OCI-LY1 (cell line): ENCODE measurements around the gene MYO1D.

Experiments used
- H2AFZ ChIP-seq: fragments of 200-600 bp; sonication (generic), shearing (Covaris generic); 2 replicates; pipeline ENCODE4 v1.6.0; 2014; ENCODE audit warnings: antibody characterized with exemption, mild to moderate bottlenecking, low read length
- H3F3A ChIP-seq: fragments of 200-600 bp; sonication (generic), shearing (Covaris generic); 2 replicates; pipeline ENCODE4 v1.6.0; 2014; ENCODE audit warnings: mild to moderate bottlenecking, antibody characterized with exemption, low read length, moderate library complexity; ENCODE audit not compliant: insufficient read depth
- H3K27ac ChIP-seq: fragments of 200-600 bp; sonication (generic); 2 replicates; pipeline ENCODE4 v1.5.1; 2014; ENCODE audit warnings: low read length, mixed run types, mild to moderate bottlenecking, low read depth; ENCODE audit not compliant: poor library complexity, severe bottlenecking
- H3K27me3 ChIP-seq: fragments of 200-600 bp; sonication (generic); 2 replicates; pipeline ENCODE4 v1.6.0; 2014; ENCODE audit warnings: antibody characterized with exemption, mild to moderate bottlenecking, low read length, moderate library complexity; ENCODE audit not compliant: insufficient read depth
- H3K36me3 ChIP-seq: fragments of 200-600 bp; sonication (generic); 2 replicates; pipeline ENCODE4 v1.6.1; 2014; ENCODE audit warnings: mild to moderate bottlenecking, antibody characterized with exemption, low read length, moderate library complexity, mixed read lengths; ENCODE audit not compliant: insufficient read depth
- H3K4me1 ChIP-seq: fragments of 200-600 bp; sonication (generic); 2 replicates; pipeline ENCODE4 v1.5.1; 2014; ENCODE audit warnings: mild to moderate bottlenecking, low read length, moderate library complexity; ENCODE audit not compliant: insufficient read depth, severe bottlenecking
- H3K4me2 ChIP-seq: fragments of 200-600 bp; sonication (generic), shearing (Covaris generic); 2 replicates; pipeline ENCODE4 v1.6.1; 2014; ENCODE audit warnings: low read length
- H3K4me3 ChIP-seq: fragments of 200-600 bp; sonication (generic); 2 replicates; pipeline ENCODE4 v1.5.1; 2014; ENCODE audit warnings: low read length, low read depth, mild to moderate bottlenecking, mixed read lengths; ENCODE audit not compliant: poor library complexity, severe bottlenecking
- H3K79me2 ChIP-seq: fragments of 200-600 bp; shearing (Covaris generic); 2 replicates; pipeline ENCODE4 v1.6.1; 2016; ENCODE audit warnings: mixed run types, low read length, mixed read lengths; ENCODE audit not compliant: insufficient read depth
- H3K9ac ChIP-seq: fragments of 200-600 bp; sonication (generic), shearing (Covaris generic); 2 replicates; pipeline ENCODE4 v1.6.1; 2014; ENCODE audit warnings: mild to moderate bottlenecking, low read length, mixed read lengths
- H3K9me2 ChIP-seq: fragments of 200-600 bp; sonication (generic), shearing (Covaris generic); 2 replicates; pipeline ENCODE4 v1.6.1; 2014; ENCODE audit warnings: low read depth, mild to moderate bottlenecking, low read length, mixed read lengths
- H3K9me3 ChIP-seq: fragments of 200-600 bp; shearing (Covaris generic); 2 replicates; pipeline ENCODE4 v1.6.1; 2014; ENCODE audit warnings: low read length, mixed read lengths
- H4K20me1 ChIP-seq: fragments of 200-600 bp; sonication (generic), shearing (Covaris generic); 2 replicates; pipeline ENCODE4 v1.6.0; 2016; ENCODE audit warnings: mild to moderate bottlenecking, low read length; ENCODE audit not compliant: insufficient read depth
- EZH2 ChIP-seq: fragments of 200-600 bp; sonication (generic), shearing (Covaris generic); IDR thresholded peaks from 2 replicates; pipeline ENCODE4 v1.8.0; 2017; ENCODE audit warnings: borderline replicate concordance, mixed run types, mild to moderate bottlenecking, antibody characterized with exemption, low read length, moderate library complexity, mixed read lengths
- TF ChIP-seq, protein P1 (sequence below): fragments of 200-600 bp; sonication (generic), shearing (Covaris generic); IDR thresholded peaks from 2 replicates; pipeline ENCODE4 v1.5.1; 2017; ENCODE audit warnings: mild to moderate bottlenecking, antibody characterized with exemption, low read length, moderate library complexity, mixed read lengths

Gene MYO1D

DNA sequence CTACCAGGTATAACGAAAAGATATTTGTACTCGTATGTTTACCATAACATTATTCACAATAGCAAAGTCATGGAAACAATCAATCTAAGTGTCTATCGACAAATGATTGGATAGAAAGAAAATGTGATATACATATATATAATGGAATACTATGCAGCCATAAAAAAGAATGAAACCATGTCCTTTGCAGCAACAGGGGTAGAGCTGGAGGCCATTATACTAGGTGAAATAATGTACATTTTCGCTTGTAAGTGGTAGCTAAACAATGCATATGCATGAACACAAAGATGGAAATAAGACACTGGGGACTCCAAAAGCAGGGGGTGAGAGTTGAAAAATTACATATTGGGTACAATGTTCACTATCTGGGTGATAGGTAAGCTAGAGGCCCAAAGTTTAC is 124.0 kb downstream of the MYO1D start:
- no peak overlapping the region for H3K4me3 ChIP-seq
- H3K9me3 ChIP-seq: no peaks in the 10 kb centered on the region
- no peak overlapping the region for H3K4me2 ChIP-seq
- no peaks in the 10 kb centered on the region for H3K4me1 ChIP-seq
- H3K9me2 ChIP-seq: no peaks in the 10 kb centered on the region
- H3K79me2 ChIP-seq: no peaks in the 10 kb centered on the region
- no peaks in the 10 kb centered on the region for H4K20me1 ChIP-seq
- no peaks in the 10 kb centered on the region for H3K27me3 ChIP-seq
- H3K27ac ChIP-seq: no peak overlapping the region
- no peak overlapping the region for H2AFZ ChIP-seq
- TF ChIP-seq EZH2: no peak
- TF ChIP-seq, protein P1, sequence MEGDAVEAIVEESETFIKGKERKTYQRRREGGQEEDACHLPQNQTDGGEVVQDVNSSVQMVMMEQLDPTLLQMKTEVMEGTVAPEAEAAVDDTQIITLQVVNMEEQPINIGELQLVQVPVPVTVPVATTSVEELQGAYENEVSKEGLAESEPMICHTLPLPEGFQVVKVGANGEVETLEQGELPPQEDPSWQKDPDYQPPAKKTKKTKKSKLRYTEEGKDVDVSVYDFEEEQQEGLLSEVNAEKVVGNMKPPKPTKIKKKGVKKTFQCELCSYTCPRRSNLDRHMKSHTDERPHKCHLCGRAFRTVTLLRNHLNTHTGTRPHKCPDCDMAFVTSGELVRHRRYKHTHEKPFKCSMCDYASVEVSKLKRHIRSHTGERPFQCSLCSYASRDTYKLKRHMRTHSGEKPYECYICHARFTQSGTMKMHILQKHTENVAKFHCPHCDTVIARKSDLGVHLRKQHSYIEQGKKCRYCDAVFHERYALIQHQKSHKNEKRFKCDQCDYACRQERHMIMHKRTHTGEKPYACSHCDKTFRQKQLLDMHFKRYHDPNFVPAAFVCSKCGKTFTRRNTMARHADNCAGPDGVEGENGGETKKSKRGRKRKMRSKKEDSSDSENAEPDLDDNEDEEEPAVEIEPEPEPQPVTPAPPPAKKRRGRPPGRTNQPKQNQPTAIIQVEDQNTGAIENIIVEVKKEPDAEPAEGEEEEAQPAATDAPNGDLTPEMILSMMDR: no peak
- H3F3A ChIP-seq: no peaks in the 10 kb centered on the region
- H3K36me3 ChIP-seq: no peaks in the 10 kb centered on the region
- no peak overlapping the region for H3K9ac ChIP-seq

DNA sequence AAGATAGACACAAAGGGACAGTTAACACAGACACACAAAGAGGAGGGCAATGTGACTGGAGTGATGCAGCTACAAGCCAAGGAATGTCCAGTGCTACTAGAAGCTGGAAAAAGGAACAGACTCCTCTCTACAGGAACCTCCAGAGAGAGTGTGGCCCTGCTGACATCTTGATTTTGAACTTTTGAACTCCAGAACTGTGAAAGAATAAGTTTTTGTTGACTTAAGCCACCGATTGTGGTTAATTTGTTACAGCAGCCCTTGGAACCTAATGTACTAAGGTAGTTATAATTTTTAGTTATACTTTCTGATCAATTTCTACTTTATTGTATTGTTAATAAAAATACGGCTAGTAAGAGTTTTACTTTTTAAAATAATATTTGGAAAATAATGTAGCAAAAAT is 129.1 kb downstream of the MYO1D start:
- Histone ChIP-seq H3K9me3 (no peaks in the 10 kb centered on the region), H3K4me1 (no peaks in the 10 kb centered on the region), H3K4me2 (no peak overlapping the region), H3K79me2 (no peaks in the 10 kb centered on the region), H2AFZ (no peak overlapping the region), H3K27ac (no peak overlapping the region), H3K27me3 (no peaks in the 10 kb centered on the region), H3F3A (no peaks in the 10 kb centered on the region), H3K9me2 (no peaks in the 10 kb centered on the region), H3K36me3 (no peaks in the 10 kb centered on the region), H4K20me1 (no peaks in the 10 kb centered on the region), H3K4me3 (no peak overlapping the region), H3K9ac (no peak overlapping the region)
- TF ChIP-seq, protein P1: no peak

DNA sequence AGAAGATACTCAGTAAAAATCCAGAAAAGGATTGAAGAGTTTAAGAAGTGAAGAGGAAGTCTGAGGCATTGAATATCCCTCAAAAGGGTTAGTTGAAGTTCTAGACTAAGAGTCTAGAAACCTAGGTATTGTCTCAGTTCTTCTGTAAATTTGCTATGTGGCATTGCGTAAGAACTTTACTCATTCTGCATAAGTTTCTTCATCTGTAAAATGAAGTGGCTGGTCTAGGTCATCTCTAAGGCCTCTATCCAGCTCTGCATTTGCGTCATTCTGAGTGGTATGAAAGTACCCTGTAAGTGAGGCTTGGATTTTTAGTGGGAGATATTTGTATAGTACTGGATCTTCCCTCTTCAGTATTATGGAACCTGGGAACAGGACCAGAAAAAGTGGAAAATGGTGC is 130.2 kb downstream of the MYO1D start:
- Histone ChIP-seq H3K9me2 (no peaks in the 10 kb centered on the region), H3K4me1 (no peaks in the 10 kb centered on the region), H3K36me3 (no peaks in the 10 kb centered on the region), H3K27ac (no peak overlapping the region), H3K9ac (no peak overlapping the region), H3K27me3 (no peaks in the 10 kb centered on the region), H3K4me3 (no peak overlapping the region), H4K20me1 (no peaks in the 10 kb centered on the region), H3K4me2 (no peak overlapping the region), H3K79me2 (no peaks in the 10 kb centered on the region), H3F3A (no peaks in the 10 kb centered on the region), H3K9me3 (no peaks in the 10 kb centered on the region), H2AFZ (no peak overlapping the region)
- TF ChIP-seq, protein P1: no peak
- no peak for TF ChIP-seq EZH2
